ENCODE results near the gene BRINP2.

Gene BRINP2

GRCh38 chr1:177170756-177171535 lies at the start of gene BRINP2:
Gene BRINP2 (plus strand): TSS chr1:177170958. CDS start chr1:177229877, 58,919 bp downstream.
- DNase-seq (ENCODE audit: low read depth): no peak

- no peak for DNase-seq (ENCODE audit: low read depth)
Measured at GRCh38 chr1:177122461-177123251, 48.1 kb upstream of the BRINP2 start.

- no peak for DNase-seq (ENCODE audit: low read depth)
Measured at GRCh38 chr1:177124577-177125278, 46.0 kb upstream of the BRINP2 start.

- DNase-seq (ENCODE audit: low read depth): no peak
Measured at GRCh38 chr1:177126267-177126666, 44.5 kb upstream of the BRINP2 start.

GRCh38 chr1:177128665-177129281 lies 42.0 kb upstream of the BRINP2 start:
- DNase-seq (ENCODE audit: low read depth): no peak

- DNase-seq (ENCODE audit: low read depth): no peak
Measured at GRCh38 chr1:177130451-177130945, 40.3 kb upstream of the BRINP2 start.

GRCh38 chr1:177131723-177132122 lies 39.0 kb upstream of the BRINP2 start:
- no peak for DNase-seq (ENCODE audit: low read depth)

GRCh38 chr1:177132141-177132540 lies 38.6 kb upstream of the BRINP2 start:
- DNase-seq (ENCODE audit: low read depth): no peak

GRCh38 chr1:177133977-177134538 lies 36.7 kb upstream of the BRINP2 start:
- no peak for DNase-seq (ENCODE audit: low read depth)

GRCh38 chr1:177135250-177135649 lies 35.5 kb upstream of the BRINP2 start:
- no peak for DNase-seq (ENCODE audit: low read depth)

- DNase-seq (ENCODE audit: low read depth): no peak
Measured at GRCh38 chr1:177137814-177138213, 32.9 kb upstream of the BRINP2 start.

- no peak for DNase-seq (ENCODE audit: low read depth)
Measured at GRCh38 chr1:177138347-177138746, 32.4 kb upstream of the BRINP2 start.

- DNase-seq (ENCODE audit: low read depth): no peak
Measured at GRCh38 chr1:177142010-177142409, 28.7 kb upstream of the BRINP2 start.

GRCh38 chr1:177142791-177143271 lies 27.9 kb upstream of the BRINP2 start:
- no peak for DNase-seq (ENCODE audit: low read depth)

- no peak for DNase-seq (ENCODE audit: low read depth)
Measured at GRCh38 chr1:177145106-177146070, 25.4 kb upstream of the BRINP2 start.

GRCh38 chr1:177146499-177146898 lies 24.3 kb upstream of the BRINP2 start:
- no peak for DNase-seq (ENCODE audit: low read depth)

- DNase-seq (ENCODE audit: low read depth): no peak
Measured at GRCh38 chr1:177162243-177162642, 8.5 kb upstream of the BRINP2 start.

- no peak for DNase-seq (ENCODE audit: low read depth)
Measured at GRCh38 chr1:177163844-177164379, 6.8 kb upstream of the BRINP2 start.

GRCh38 chr1:177164380-177165068 lies 6.2 kb upstream of the BRINP2 start, which contains the start of gene ASTN1:
Gene ASTN1 (minus strand): TSS chr1:177164712. CDS start chr1:177164676, 36 bp downstream.
- DNase-seq (ENCODE audit: low read depth): no peak
